ENCODE data around the gene PPT2.
A peak's percentile ranks its signal among the peaks of the same experiment; 100 is the strongest.
"Not testable (repeated sequence)": the region's sequence is repeated elsewhere in the genome, so short reads cannot be mapped to it uniquely, and the experiment has no call there.

Gene PPT2

GRCh38 chr6:32176476-32177182 lies 22.7 kb downstream of the PPT2 start:
- no peak for DNase-seq (ENCODE audit: low spot score)

- DNase-seq (ENCODE audit: low spot score): peak; percentile 42
Observed at GRCh38 chr6:32177183-32177787, 23.3 kb downstream of the PPT2 start.

- peak; percentile 99 for DNase-seq (ENCODE audit: low spot score)
Observed at GRCh38 chr6:32177788-32178546, 24.0 kb downstream of the PPT2 start, which contains the start of gene RNF5. Gene RNF5, plus strand, starts transcription at chr6:32178405. Its CDS starts 107 bp downstream, at chr6:32178512.

GRCh38 chr6:32178547-32179440 lies 24.9 kb downstream of the PPT2 start:
- no peak for DNase-seq (ENCODE audit: low spot score)

GRCh38 chr6:32179766-32180405 lies 25.9 kb downstream of the PPT2 start:
- no peak for DNase-seq (ENCODE audit: low spot score)

- DNase-seq (ENCODE audit: low spot score): no peak
Observed at GRCh38 chr6:32181148-32181702, 27.3 kb downstream of the PPT2 start.

GRCh38 chr6:32181915-32182529 lies 28.1 kb downstream of the PPT2 start:
- DNase-seq (ENCODE audit: low spot score): no peak

GRCh38 chr6:32182555-32182981 lies 28.6 kb downstream of the PPT2 start:
- DNase-seq (ENCODE audit: low spot score): no peak

GRCh38 chr6:32183030-32183429 lies 29.1 kb downstream of the PPT2 start:
- no peak for DNase-seq (ENCODE audit: low spot score)

GRCh38 chr6:32183483-32184083 lies 29.6 kb downstream of the PPT2 start:
- DNase-seq (ENCODE audit: low spot score): no peak

- DNase-seq (ENCODE audit: low spot score): no peak
Observed at GRCh38 chr6:32184084-32184640, 30.2 kb downstream of the PPT2 start, which contains the start of gene AGER. Gene AGER, minus strand, starts transcription at chr6:32184253. Its CDS starts 31 bp downstream, at chr6:32184222.

GRCh38 chr6:32185681-32186131 lies 31.8 kb downstream of the PPT2 start:
- peak; percentile 70 for DNase-seq (ENCODE audit: low spot score)

GRCh38 chr6:32186151-32186840 lies 32.4 kb downstream of the PPT2 start:
- DNase-seq (ENCODE audit: low spot score): not testable (repeated sequence)

- DNase-seq (ENCODE audit: low spot score): no peak
Observed at GRCh38 chr6:32187009-32187709, 33.2 kb downstream of the PPT2 start.

GRCh38 chr6:32187725-32188380 lies 33.9 kb downstream of the PPT2 start:
- DNase-seq (ENCODE audit: low spot score): not testable (repeated sequence)

- no peak for DNase-seq (ENCODE audit: low spot score)
Observed at GRCh38 chr6:32188381-32189068, 34.6 kb downstream of the PPT2 start.

GRCh38 chr6:32189069-32189741 lies 35.3 kb downstream of the PPT2 start:
- DNase-seq (ENCODE audit: low spot score): no peak

Measured in activated CD4-positive, alpha-beta T cell treated with anti-CD3 and anti-CD28 coated beads, Interleukin-2, Interleukin-4, amounts not matched to agents 100 ng/mL and 50 ng/mL, durations not matched to agents 16 hours and 8 hours (primary cell).